DOHH2 (cell line): Measurements from ENCODE around the gene SMTN.

Source experiments
- H3F3A ChIP-seq: fragments of 200-600 bp; sonication (generic), shearing (Covaris generic); 2 replicates; pipeline ENCODE4 v1.6.0; 2016; ENCODE audit warnings: antibody characterized with exemption, mild to moderate bottlenecking; ENCODE audit not compliant: control insufficient read depth, insufficient read depth
- H3K27ac ChIP-seq: fragments of 200-600 bp; sonication (generic); 2 replicates; pipeline ENCODE4 v1.5.1; 2014; ENCODE audit warnings: low read depth, mild to moderate bottlenecking, low read length, moderate library complexity
- H3K27me3 ChIP-seq: fragments of 200-600 bp; sonication (generic); 2 replicates; pipeline ENCODE4 v1.6.1; 2014; ENCODE audit warnings: mild to moderate bottlenecking, low read length, mixed read lengths; ENCODE audit not compliant: control insufficient read depth
- H3K36me3 ChIP-seq: fragments of 200-600 bp; sonication (generic); 2 replicates; pipeline ENCODE4 v1.6.1; 2014; ENCODE audit warnings: mild to moderate bottlenecking, low read length, moderate library complexity, mixed read lengths; ENCODE audit not compliant: control insufficient read depth
- H3K4me1 ChIP-seq: fragments of 200-600 bp; sonication (generic); 2 replicates; pipeline ENCODE4 v1.6.1; 2014; ENCODE audit warnings: mild to moderate bottlenecking, low read length, mixed read lengths; ENCODE audit not compliant: control insufficient read depth
- H3K4me2 ChIP-seq: fragments of 200-600 bp; sonication (generic); 2 replicates; pipeline ENCODE4 v1.6.0; 2014; ENCODE audit warnings: mild to moderate bottlenecking, low read length, moderate library complexity
- H3K4me3 ChIP-seq: fragments of 200-600 bp; sonication (generic); 2 replicates; pipeline ENCODE4 v1.5.1; 2014; ENCODE audit warnings: mild to moderate bottlenecking, low read length, mixed read lengths
- H3K79me2 ChIP-seq: fragments of 200-600 bp; sonication (generic); 2 replicates; pipeline ENCODE4 v1.6.1; 2014; ENCODE audit warnings: mild to moderate bottlenecking, low read length, mixed read lengths; ENCODE audit not compliant: control insufficient read depth
- H3K9me2 ChIP-seq: fragments of 200-600 bp; sonication (generic); replicated peaks from 2 replicates; pipeline ENCODE4 v1.6.1; 2014; ENCODE audit warnings: mild to moderate bottlenecking, low read length, mixed read lengths; ENCODE audit not compliant: control insufficient read depth
- H3K9me3 ChIP-seq: fragments of 200-600 bp; sonication (generic); 2 replicates; pipeline ENCODE4 v1.6.1; 2014; ENCODE audit warnings: antibody characterized with exemption, low read length, mixed read lengths; ENCODE audit not compliant: control insufficient read depth, insufficient read depth
- H4K20me1 ChIP-seq: fragments of 200-600 bp; sonication (generic); 2 replicates; pipeline ENCODE4 v1.6.0; 2014; ENCODE audit warnings: low read depth, mild to moderate bottlenecking, antibody characterized with exemption, low read length, moderate library complexity; ENCODE audit not compliant: control insufficient read depth, insufficient read depth
- CTCF ChIP-seq: fragments of 200-600 bp; sonication (generic); IDR thresholded peaks from one replicate; pipeline ENCODE4 v1.5.1; 2014; ENCODE audit warnings: antibody characterized with exemption, mild to moderate bottlenecking, low read depth, low read length; ENCODE audit not compliant: poor library complexity, severe bottlenecking
- EZH2phosphoT487 ChIP-seq: fragments of 200-600 bp; sonication (generic); IDR thresholded peaks from 2 replicates; pipeline ENCODE4 v1.6.1; 2017; ENCODE audit warnings: borderline replicate concordance, mild to moderate bottlenecking, antibody characterized with exemption, low read length, moderate library complexity, mixed read lengths

Gene SMTN

GRCh38 chr22:31148488-31148887 is 67.4 kb downstream of the SMTN start:
- Histone ChIP-seq H3K9me3 (peaks cover 10% of the 10 kb centered on the region; the same call in 1 of the 2 replicates), H3K27ac (no peak overlapping the region), H3K4me1 (no peaks in the 10 kb centered on the region), H3K4me2 (no peak overlapping the region), H3K79me2 (no peaks in the 10 kb centered on the region), H3F3A (no peaks in the 10 kb centered on the region), H3K27me3 (peaks cover 2% of the 10 kb centered on the region; the same call in 1 of the 2 replicates), H3K36me3 (no peaks in the 10 kb centered on the region), H4K20me1 (no peaks in the 10 kb centered on the region), H3K4me3 (no peak overlapping the region), H3K9me2 (no peaks in the 10 kb centered on the region)
- TF ChIP-seq EZH2phosphoT487 = no peak
- no peak for TF ChIP-seq CTCF

DNA sequence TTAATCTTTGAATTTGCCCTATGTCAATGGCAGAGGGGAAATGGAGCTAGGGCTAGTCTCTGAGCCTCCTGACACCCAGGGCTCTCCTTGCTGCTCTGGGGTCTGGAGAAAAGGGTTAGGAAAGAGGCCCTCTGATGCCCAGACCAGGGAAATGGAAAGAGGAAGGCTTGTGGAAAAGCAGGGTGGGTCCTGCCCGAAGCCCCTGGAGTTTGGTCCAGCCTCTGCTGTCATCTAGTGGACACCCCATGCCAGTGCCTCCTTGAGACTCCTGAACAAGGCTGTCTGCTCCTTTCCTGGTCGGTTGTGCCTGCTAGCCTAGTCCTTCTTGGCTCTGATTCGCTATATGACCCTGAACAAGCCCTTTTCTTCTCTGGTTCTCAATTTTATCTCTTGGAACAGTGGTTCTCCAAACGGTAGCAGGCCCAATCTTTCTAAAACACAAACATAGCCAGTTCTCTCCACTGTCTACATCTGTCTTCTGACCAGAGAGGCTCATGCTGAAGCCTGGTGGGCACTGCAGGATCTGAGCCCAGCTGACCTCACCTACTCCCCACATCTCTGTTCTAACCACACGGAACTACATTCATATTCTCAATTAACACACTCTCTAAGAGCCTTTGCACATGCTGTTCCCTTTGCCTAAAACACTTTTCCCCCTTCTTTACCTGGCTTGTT is 68.0 kb downstream of the SMTN start:
- Histone ChIP-seq H3K27ac (no peak overlapping the region), H3K9me3 (peaks cover 10% of the 10 kb centered on the region; the same call in 1 of the 2 replicates), H3K4me1 (no peaks in the 10 kb centered on the region), H4K20me1 (no peaks in the 10 kb centered on the region), H3K36me3 (no peaks in the 10 kb centered on the region), H3K4me2 (no peak overlapping the region), H3K79me2 (no peaks in the 10 kb centered on the region), H3K27me3 (peaks cover 2% of the 10 kb centered on the region; the same call in 1 of the 2 replicates), H3F3A (no peaks in the 10 kb centered on the region), H3K9me2 (no peaks in the 10 kb centered on the region), H3K4me3 (no peak overlapping the region)
- TF ChIP-seq CTCF (peak; percentile 79), EZH2phosphoT487 (no peak)

- no peaks in the 10 kb centered on the region for H3F3A ChIP-seq
- TF ChIP-seq EZH2phosphoT487 (no peak), CTCF (peak; percentile 42)
- H4K20me1 ChIP-seq = no peaks in the 10 kb centered on the region
- no peak overlapping the region for H3K4me3 ChIP-seq
- peaks cover 10% of the 10 kb centered on the region; the same call in 1 of the 2 replicates for H3K9me3 ChIP-seq
- H3K27ac ChIP-seq = no peak overlapping the region
- no peaks in the 10 kb centered on the region for H3K4me1 ChIP-seq
- H3K9me2 ChIP-seq = no peaks in the 10 kb centered on the region
- no peaks in the 10 kb centered on the region for H3K79me2 ChIP-seq
- no peak overlapping the region for H3K4me2 ChIP-seq
- H3K36me3 ChIP-seq = no peaks in the 10 kb centered on the region
- H3K27me3 ChIP-seq = 0 out of 2 replicates have a peak, but pooled peaks cover 2% of the 10 kb centered on the region
These were observed 69.5 kb downstream of the SMTN start for GRCh38 chr22:31150615-31151014.
